ENCODE results near the gene ADRM1. TPM values are rescaled to one million over a fixed set of nuclear protein-coding genes. Genes with fewer than 3 reads are reported as not detected.

ADRM1 gene
- total RNA-seq, 2 donors from 2014 or later, result 67.3 to 132 TPM

- Mint-ChIP-seq H3K4me1 (no peaks in the 10 kb centered on the region), H3K27me3 (no peaks in the 10 kb centered on the region), H3K36me3 (ENCODE audit: low read depth) (peaks cover 34% of the 10 kb centered on the region), H3K27ac (no peak overlapping the region), H3K9me3 (no peaks in the 10 kb centered on the region), H3K4me3 (no peak overlapping the region)
- ATAC-seq (replicated peaks), result no peak
Observed at GRCh38 chr20:62299666-62300236, 3.0 kb upstream of the ADRM1 start.

- no peak overlapping the region for H3K27ac Mint-ChIP-seq
- no peak for ATAC-seq (replicated peaks)
- peaks cover 34% of the 10 kb centered on the region for H3K36me3 Mint-ChIP-seq (ENCODE audit: low read depth)
- no peaks in the 10 kb centered on the region for H3K27me3 Mint-ChIP-seq
- no peak overlapping the region for H3K4me3 Mint-ChIP-seq
- H3K4me1 Mint-ChIP-seq, result no peaks in the 10 kb centered on the region
- H3K9me3 Mint-ChIP-seq, result no peaks in the 10 kb centered on the region
Observed at GRCh38 chr20:62300319-62300718, 2.5 kb upstream of the ADRM1 start.

- peaks cover 36% of the 10 kb centered on the region for H3K36me3 Mint-ChIP-seq (ENCODE audit: low read depth)
- peak overlapping the region; percentile 100 for H3K27ac Mint-ChIP-seq
- peaks cover 4% of the 10 kb centered on the region for H3K4me1 Mint-ChIP-seq
- no peaks in the 10 kb centered on the region for H3K27me3 Mint-ChIP-seq
- ATAC-seq (replicated peaks), result no peak
- H3K9me3 Mint-ChIP-seq, result no peaks in the 10 kb centered on the region
- H3K4me3 Mint-ChIP-seq, result peak overlapping the region; percentile 97
Observed at GRCh38 chr20:62301111-62301668, 1.6 kb upstream of the ADRM1 start.

GRCh38 chr20:62301773-62302340, 940 bp upstream of the ADRM1 start:
- Mint-ChIP-seq H3K27me3 (no peaks in the 10 kb centered on the region), H3K4me1 (peaks cover 4% of the 10 kb centered on the region), H3K36me3 (ENCODE audit: low read depth) (peaks cover 43% of the 10 kb centered on the region), H3K4me3 (peak overlapping the region; percentile 97), H3K9me3 (no peaks in the 10 kb centered on the region), H3K27ac (peak overlapping the region; percentile 100)
- ATAC-seq (replicated peaks), result peak; percentile 66

GRCh38 chr20:62303062-62303339, 204 bp downstream of the ADRM1 start:
- no peaks in the 10 kb centered on the region for H3K27me3 Mint-ChIP-seq
- H3K9me3 Mint-ChIP-seq, result no peaks in the 10 kb centered on the region
- no peak for ATAC-seq (replicated peaks)
- peak overlapping the region; percentile 97 for H3K4me3 Mint-ChIP-seq
- peaks cover 4% of the 10 kb centered on the region for H3K4me1 Mint-ChIP-seq
- H3K27ac Mint-ChIP-seq, result no peak overlapping the region
- peaks cover 54% of the 10 kb centered on the region for H3K36me3 Mint-ChIP-seq (ENCODE audit: low read depth)

- Mint-ChIP-seq H3K36me3 (ENCODE audit: low read depth) (peaks cover 60% of the 10 kb centered on the region), H3K9me3 (no peaks in the 10 kb centered on the region), H3K27ac (peak overlapping the region; percentile 89), H3K4me3 (peak overlapping the region; percentile 97), H3K27me3 (no peaks in the 10 kb centered on the region), H3K4me1 (peaks cover 4% of the 10 kb centered on the region)
- no peak for ATAC-seq (replicated peaks)
Observed at GRCh38 chr20:62303340-62304226, 786 bp downstream of the ADRM1 start.

GRCh38 chr20:62304331-62305148, 1.7 kb downstream of the ADRM1 start:
- ATAC-seq (replicated peaks), result no peak
- H3K9me3 Mint-ChIP-seq, result no peaks in the 10 kb centered on the region
- H3K27ac Mint-ChIP-seq, result peak overlapping the region; percentile 89
- H3K4me3 Mint-ChIP-seq, result peak overlapping the region; percentile 97
- no peaks in the 10 kb centered on the region for H3K27me3 Mint-ChIP-seq
- peaks cover 4% of the 10 kb centered on the region for H3K4me1 Mint-ChIP-seq
- H3K36me3 Mint-ChIP-seq (ENCODE audit: low read depth), result peaks cover 66% of the 10 kb centered on the region

- Mint-ChIP-seq H3K27ac (no peak overlapping the region), H3K9me3 (no peaks in the 10 kb centered on the region), H3K4me1 (peaks cover 4% of the 10 kb centered on the region), H3K36me3 (ENCODE audit: low read depth) (peaks cover 66% of the 10 kb centered on the region), H3K27me3 (no peaks in the 10 kb centered on the region), H3K4me3 (peak overlapping the region; percentile 97)
- no peak for ATAC-seq (replicated peaks)
Observed at GRCh38 chr20:62305149-62305764, 2.5 kb downstream of the ADRM1 start.

GRCh38 chr20:62305765-62306413, 3.1 kb downstream of the ADRM1 start:
- Mint-ChIP-seq H3K36me3 (ENCODE audit: low read depth) (peaks cover 66% of the 10 kb centered on the region), H3K9me3 (no peaks in the 10 kb centered on the region), H3K27ac (no peak overlapping the region), H3K4me3 (peak overlapping the region; percentile 97), H3K4me1 (peaks cover 4% of the 10 kb centered on the region), H3K27me3 (no peaks in the 10 kb centered on the region)
- ATAC-seq (replicated peaks), result no peak

GRCh38 chr20:62306414-62307187, 3.8 kb downstream of the ADRM1 start:
- Mint-ChIP-seq H3K27me3 (no peaks in the 10 kb centered on the region), H3K4me1 (peaks cover 4% of the 10 kb centered on the region), H3K27ac (no peak overlapping the region), H3K4me3 (no peak overlapping the region), H3K9me3 (no peaks in the 10 kb centered on the region), H3K36me3 (ENCODE audit: low read depth) (peaks cover 66% of the 10 kb centered on the region)
- ATAC-seq (replicated peaks), result no peak

- peaks cover 60% of the 10 kb centered on the region for H3K36me3 Mint-ChIP-seq (ENCODE audit: low read depth)
- no peaks in the 10 kb centered on the region for H3K27me3 Mint-ChIP-seq
- H3K4me1 Mint-ChIP-seq, result peaks cover 4% of the 10 kb centered on the region
- no peak overlapping the region for H3K27ac Mint-ChIP-seq
- H3K4me3 Mint-ChIP-seq, result no peak overlapping the region
- H3K9me3 Mint-ChIP-seq, result no peaks in the 10 kb centered on the region
- ATAC-seq (replicated peaks), result no peak
Observed at GRCh38 chr20:62307226-62308101, 4.7 kb downstream of the ADRM1 start.

GRCh38 chr20:62308102-62308822, 5.5 kb downstream of the ADRM1 start:
- H3K4me1 Mint-ChIP-seq, result peaks cover 4% of the 10 kb centered on the region
- H3K36me3 Mint-ChIP-seq (ENCODE audit: low read depth), result peaks cover 60% of the 10 kb centered on the region
- no peaks in the 10 kb centered on the region for H3K27me3 Mint-ChIP-seq
- no peak overlapping the region for H3K27ac Mint-ChIP-seq
- no peak for ATAC-seq (replicated peaks)
- no peaks in the 10 kb centered on the region for H3K9me3 Mint-ChIP-seq
- no peak overlapping the region for H3K4me3 Mint-ChIP-seq

Measured in activated T-helper 17 cell treated with anti-CD3 and anti-CD28 coated beads, Interleukin-2, amount 50 U/mL, for 72 hours (primary cell).